ENCODE data around the gene METTL15.
"Not testable (repeated sequence)": the region's sequence is repeated elsewhere in the genome, so short reads cannot be mapped to it uniquely, and the experiment has no call there.

Gene METTL15, protein sequence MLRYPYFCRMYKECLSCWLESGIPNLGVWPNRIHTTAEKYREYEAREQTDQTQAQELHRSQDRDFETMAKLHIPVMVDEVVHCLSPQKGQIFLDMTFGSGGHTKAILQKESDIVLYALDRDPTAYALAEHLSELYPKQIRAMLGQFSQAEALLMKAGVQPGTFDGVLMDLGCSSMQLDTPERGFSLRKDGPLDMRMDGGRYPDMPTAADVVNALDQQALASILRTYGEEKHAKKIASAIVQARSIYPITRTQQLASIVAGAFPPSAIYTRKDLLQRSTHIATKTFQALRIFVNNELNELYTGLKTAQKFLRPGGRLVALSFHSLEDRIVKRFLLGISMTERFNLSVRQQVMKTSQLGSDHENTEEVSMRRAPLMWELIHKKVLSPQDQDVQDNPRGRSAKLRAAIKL

GRCh38 chr11:28107750-28108618 lies at the start of gene METTL15, which contains the start of gene KIF18A:
Gene METTL15, plus strand, starts transcription at chr11:28108388. Its CDS starts 4,947 bp downstream, at chr11:28113335.
Gene KIF18A, minus strand, starts transcription at chr11:28108156. Its CDS starts 10,209 bp downstream, at chr11:28097947.
- DNase-seq = peak; percentile 99

DNA sequence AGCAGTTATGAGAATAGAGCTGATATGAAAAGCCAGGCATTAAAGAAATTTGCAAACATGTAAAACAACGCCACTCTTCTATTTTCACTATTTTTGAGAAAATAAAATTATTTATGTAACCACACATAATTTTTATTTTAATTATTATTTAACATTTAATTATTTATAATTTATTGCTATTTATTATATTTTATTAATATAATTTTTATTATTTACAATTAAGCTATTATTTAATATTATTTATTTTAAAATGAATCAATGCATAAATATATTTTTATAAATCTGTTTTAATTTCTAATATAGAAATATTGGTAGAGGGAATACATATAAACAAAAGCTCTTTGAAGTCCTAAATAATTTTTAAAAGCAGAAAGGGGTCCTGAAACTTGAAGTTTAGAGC lies 36.9 kb upstream of the METTL15 start:
- no peak for DNase-seq

- DNase-seq = no peak
Measured at GRCh38 chr11:28072321-28072720, 35.9 kb upstream of the METTL15 start.

DNA sequence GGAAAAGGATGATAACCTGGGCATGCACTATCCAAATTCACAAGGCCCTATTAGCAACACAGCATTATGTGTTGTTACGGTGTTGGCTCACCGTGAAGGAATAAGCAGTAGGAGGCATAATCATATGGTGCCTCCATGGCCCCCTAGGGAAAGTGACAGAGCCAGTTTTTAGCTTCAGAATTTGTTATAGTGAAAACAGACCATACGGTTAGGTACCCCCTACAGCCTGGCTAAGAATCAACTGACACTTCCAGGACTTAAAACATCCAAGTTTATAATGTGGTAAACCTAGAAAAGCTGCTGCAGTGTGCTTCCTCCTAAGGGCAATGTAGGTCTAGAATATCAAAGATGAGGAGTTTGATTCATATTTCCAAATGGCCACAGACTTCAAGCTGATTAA lies 30.7 kb upstream of the METTL15 start:
- DNase-seq = no peak

DNA sequence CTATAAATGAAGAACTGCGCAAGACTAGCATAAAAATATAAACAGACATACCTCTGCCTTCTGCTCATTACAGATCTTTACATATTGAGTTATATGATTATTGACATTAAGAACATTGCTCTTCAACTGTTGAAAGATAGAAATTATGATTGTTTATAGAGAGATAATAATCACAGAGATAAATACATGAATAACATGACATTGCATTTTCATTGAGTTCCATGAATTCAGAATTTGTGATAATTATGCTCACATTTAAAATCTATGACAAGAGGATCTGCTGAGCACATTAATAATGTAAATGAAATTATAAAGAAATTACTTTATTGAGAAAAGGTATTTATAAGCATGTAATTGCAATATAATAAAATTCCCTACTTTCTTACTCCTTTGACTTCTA lies 25.1 kb upstream of the METTL15 start:
- DNase-seq = no peak

GRCh38 chr11:28086569-28086968 lies 21.6 kb upstream of the METTL15 start:
- no peak for DNase-seq

DNA sequence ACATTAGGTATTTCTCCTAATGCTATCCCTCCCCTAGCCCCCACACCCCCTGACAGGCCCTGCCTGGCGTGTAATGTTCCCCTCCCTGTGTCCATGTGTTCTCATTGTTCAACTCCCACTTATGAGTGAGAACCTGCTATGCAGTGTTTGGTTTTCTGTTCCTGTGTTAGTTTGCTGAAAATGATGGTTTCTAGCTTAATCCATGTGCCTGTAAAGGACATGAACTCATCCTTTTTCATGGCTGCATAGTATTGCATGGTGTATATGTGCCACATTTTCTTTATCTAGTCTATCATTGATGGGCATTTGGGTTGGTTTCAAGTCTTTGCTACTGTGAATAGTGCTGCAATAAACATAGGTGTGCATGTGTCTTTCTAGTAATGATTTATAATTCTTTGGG lies 21.0 kb upstream of the METTL15 start:
- not testable (repeated sequence) for DNase-seq

DNA sequence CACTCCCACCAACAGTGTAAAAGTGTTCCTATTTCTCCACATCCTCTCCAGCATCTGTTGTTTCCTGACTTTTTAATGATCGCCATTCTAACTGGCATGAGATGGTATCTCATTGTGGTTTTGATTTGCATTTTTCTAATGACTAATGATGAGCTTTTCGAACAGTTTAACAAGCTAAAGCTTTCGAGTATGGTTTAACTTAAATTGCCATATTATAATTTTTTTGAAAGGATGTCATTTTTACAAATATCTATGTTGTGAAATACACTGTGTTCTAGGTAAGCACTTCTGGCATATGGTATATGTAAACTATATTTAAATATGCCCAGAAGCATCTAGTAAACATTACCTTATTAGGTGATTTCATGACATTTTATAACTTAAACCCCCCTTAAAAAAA lies 20.5 kb upstream of the METTL15 start:
- DNase-seq = not testable (repeated sequence)

GRCh38 chr11:28089378-28089777 lies 18.8 kb upstream of the METTL15 start:
- no peak for DNase-seq

DNA sequence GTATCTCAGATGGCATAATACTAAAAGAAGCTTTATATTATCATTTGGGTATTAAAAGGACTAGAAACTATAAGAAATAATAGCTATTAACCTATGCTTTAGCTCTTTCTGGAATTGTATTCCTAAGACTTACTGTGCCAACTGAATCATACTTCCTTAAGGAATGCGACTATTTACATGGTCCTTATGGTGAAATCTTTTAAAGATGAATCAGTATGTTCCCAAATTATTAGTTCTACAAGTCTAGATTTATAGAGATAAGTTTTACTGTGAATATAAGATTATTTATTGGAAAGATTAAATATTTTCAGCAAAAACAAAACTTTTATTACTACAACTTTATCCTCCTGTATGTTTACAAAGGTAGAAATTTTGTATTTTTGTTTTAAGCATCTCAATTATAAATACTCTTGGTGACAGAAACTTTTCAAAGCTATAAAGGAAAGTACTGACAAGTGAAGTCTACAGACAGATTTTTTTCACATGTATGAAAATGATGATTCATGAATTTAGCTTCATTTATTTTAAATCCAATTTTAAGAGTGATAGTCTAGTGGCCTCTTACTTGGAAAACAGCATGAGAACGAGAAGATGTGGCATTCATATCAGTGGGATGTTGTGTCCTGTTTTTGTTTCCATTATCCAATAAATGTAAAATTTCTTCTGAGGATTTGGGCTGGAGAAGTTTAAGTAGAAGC lies 18.0 kb upstream of the METTL15 start:
- no peak for DNase-seq

DNA sequence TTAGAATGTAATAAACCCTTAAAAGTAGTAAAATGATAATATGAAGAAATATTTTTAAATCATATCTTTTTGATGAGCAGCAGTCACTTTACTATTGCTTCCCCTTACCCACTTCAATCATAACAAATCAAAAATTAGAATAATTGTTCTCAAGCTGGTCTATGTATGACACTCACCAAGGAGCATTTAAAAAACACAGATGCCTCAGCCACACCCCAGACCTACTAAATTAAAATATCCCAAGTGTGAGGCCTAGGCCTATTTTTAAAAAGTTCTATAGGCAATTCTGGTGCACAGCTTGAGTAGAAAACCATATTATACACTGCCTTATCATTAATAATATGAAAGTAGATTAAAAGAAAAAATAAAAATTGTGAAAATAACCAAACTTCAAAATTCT lies 15.4 kb upstream of the METTL15 start:
- no peak for DNase-seq

DNA sequence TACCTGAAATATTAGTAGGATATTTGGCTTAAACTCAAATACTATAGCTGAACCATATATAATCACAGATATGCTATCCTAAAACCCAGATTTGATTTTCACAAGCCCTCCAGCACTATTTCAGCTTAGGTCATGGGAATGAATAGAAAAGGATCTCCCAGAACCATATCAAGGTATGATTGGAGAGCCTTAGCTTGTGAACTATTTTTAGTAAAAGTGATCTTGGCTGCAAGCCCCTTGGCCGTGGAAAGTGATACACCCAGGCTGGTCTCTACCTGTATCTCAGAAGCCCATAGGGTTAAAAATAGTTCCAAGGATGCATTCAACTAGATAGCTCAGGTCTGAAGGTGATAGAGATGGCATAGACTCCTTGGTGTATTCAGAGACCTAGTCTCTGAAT lies 9.9 kb upstream of the METTL15 start:
- no peak for DNase-seq

GRCh38 chr11:28099715-28100114 lies 8.5 kb upstream of the METTL15 start:
- DNase-seq = no peak

DNA sequence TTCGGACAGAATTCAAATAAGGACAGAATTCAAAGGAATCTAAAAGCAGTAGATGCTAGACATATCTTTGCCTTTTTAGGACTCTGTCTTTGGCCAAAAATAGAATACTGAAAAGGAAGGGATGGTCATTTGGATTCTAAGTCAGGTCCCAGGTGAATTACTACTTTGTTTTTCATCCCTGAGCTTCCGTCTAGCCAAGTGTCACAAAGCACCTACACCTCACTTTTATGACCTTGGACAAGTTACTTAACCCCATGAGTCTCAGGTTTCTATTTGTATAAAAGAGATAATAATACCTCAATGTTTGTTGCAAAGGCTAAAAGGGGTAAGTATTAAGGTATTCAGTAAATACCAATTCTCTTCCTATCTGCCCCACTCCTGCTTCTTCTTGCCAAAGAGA lies 7.5 kb upstream of the METTL15 start:
- DNase-seq = no peak

- DNase-seq = not testable (repeated sequence)
Measured at GRCh38 chr11:28102300-28102699, 5.9 kb upstream of the METTL15 start.

GRCh38 chr11:28104425-28104824 lies 3.8 kb upstream of the METTL15 start:
- no peak for DNase-seq

DNA sequence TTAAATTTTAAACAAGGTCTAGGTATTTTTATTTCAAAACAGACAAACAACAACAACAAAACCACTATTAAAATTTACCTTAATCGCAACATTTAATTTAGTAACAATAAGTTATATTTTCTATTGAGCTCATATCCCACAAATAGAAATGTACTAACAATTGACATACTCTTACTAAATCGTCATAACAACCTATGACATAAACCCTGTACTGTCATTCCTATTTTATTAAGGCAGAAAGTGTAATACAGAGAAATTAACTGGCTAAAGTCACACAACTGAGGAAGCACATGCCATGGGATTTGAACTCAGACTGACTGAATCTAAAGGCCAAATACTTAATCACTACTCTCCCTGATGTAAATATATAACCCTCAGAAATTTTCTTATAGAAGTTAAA lies 3.2 kb upstream of the METTL15 start:
- DNase-seq = no peak

- DNase-seq = no peak
Measured at GRCh38 chr11:28105869-28106268, 2.3 kb upstream of the METTL15 start.

DNA sequence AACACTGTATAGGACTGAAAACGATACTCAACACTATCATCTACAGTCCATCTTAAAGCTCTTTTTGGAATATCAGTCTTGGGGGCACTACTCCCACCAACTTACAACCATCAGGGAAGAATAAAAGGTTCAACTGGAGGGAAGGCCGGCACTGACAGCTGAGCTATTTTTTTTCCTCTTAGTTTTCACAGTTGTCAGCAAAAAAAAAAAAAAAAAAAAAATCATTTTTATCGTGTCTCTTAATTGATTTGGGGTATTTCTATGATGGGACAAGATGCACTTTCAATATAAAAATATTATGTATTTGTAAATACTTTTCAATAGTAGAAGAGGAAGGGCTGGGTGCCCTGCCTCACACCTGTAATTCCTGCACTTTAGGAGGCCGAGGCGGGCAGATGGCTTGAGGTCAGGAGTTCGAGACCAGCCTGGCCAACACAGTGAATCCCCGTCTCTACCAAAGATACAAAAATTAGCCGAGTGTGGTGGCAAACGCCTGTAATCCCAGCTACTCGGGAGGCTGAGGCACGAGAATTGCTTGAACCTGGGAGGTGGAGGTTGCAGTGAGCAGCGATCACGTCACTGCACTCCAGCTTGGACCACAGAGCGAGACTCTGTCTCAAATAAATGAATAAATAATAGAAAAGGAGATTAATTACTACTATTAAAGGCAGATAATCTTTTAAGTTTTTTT lies 1.7 kb upstream of the METTL15 start:
- DNase-seq = no peak

DNA sequence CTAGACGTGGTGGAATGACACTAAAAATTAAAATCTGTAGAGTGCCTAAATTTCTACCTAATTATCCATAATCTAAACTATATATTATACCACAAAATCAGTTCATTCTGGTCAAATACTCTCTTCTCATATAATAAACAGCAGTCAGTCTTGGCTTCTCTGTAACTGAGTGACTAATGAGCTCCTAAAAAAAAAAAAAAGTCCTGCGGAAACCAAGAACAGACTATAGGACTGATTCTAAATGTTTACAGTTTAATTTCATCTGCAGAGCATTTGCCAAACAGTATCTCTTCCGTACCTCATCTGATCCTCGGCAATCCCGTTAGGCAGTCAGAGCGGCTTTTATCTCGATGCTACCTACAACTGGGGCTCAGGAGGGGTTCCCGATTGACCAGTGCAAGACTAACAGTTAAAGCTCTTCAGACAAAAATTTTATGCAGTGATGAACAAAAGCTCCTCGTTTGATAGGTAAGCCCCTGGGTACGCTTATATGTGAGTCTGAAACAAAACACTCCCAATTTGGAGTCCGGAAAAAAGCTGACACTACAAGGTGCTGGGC lies 918 bp upstream of the METTL15 start:
- peak; percentile 59 for DNase-seq

DNA sequence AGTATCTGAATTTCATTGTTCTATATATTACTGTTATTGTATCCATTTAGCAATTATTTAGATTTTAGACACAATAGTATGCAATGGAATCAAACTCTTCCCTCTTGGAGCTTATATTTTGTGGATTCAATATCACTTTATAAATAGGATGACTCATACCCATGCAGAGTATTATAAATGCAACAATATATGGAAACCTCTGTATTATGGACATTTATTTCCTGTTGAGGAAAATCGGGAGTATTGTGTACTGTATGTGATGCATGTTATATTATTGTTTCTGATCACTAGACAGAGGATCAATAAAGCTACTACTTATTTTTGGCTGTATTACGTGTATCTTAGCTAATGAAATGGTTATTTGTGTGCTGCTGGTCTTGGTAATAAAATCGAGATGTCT lies 770 bp downstream of the METTL15 start:
- DNase-seq = no peak

DNA sequence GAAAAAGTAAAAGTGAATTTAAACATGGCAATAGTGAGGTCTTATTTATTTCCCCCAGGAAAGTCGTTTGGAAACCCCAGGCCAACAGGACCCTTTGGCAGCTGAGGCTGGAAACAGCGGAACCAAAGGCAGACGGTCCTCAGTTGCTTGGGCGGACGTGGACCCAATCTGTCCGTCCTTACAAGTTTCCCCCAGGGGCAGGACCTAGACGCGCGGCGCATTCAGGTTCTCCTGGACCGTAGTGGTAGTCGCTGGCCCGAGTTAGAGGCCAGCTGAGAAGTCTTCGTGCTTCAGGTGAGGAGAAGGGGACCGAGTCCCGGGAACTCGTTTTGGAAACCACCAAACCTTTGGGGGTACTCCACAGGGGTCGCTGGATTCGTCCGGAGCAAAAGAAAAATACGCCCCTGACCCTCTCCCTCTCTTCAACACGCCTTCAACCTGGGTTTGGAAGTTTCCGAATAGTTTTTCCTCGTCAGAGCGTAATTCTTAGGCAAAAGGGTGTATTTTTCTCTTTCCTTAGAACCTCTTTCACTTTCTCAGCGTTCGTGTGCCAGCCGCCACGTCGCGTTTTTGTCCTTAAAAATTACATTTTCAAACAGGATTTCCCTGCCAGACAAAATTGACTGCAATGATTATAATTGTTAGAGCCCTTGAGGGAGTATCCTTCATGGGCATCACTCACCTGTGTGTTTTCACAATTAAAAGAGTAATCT lies 2.1 kb downstream of the METTL15 start:
- DNase-seq = peak; percentile 77
